Globus pallidus (tissue), 1 donor: ENCODE measurements around the gene SRSF7.
"Not testable (repeated sequence)": the region's sequence is repeated elsewhere in the genome, so short reads cannot be mapped to it uniquely, and the experiment has no call there.

Experiments
- DNase-seq: peaks from one replicate; pipeline ENCODE4 v3.0.0-alpha.2; 2015; ENCODE audit warnings: low spot score

The SRSF7 gene

DNA sequence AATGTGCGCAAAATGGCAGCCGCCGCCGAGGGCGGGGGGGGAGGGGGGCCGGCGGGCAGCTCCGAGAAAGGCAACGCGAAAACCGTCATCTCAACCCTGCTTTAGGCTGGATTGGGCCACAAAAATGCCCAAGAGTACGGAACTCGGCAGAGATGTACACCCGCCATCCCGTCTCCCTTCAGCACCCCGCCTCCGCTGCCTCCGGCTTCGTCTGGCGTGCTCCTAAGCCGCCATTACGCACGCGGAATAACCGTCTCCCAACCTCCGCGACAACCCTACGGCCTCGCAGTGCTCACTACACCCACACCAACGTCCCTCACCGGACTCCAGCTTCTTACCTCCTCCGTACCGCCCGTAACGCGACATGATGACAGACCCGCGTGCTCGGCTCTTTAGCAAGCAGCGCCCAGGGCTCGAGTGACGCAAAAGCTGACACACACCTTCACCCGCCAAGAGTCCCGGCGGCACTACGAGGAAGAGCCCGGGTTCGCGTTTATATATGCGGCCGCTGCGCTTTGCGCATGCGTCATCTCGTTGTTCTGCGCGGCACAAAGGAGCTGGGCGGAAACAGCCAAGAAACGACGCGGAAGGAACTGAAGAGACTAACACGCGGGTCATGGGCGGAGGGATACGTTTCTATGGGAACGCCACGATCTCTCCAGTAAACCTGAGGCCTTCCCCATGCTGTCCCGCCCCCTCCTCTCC lies at the start of gene SRSF7:
SRSF7 (minus strand) TSS at position 471 of the 705 bp plus-strand sequence; CDS start at position 366, 105 bp downstream.
- peak; percentile 98 for DNase-seq

DNA sequence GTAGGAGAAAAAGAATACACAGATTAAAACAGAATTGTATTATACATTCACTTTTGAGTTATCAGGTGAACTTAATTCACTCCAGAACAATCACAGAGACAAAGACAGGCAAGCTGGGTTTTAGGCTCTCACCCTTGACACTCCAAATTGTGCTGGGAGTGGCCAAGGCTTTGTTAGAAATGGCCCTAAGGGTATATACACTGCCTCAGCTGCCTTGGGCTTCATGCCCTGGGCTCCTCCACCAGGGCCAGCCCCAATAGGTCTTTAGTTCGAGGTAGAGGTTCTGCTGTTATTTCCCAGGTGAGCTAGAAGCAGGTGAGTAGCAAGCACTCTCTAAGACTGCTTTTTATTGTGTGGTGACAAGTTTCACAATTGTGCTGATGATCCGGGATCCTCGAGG lies 46.8 kb upstream of the SRSF7 start:
- DNase-seq, result no peak

DNA sequence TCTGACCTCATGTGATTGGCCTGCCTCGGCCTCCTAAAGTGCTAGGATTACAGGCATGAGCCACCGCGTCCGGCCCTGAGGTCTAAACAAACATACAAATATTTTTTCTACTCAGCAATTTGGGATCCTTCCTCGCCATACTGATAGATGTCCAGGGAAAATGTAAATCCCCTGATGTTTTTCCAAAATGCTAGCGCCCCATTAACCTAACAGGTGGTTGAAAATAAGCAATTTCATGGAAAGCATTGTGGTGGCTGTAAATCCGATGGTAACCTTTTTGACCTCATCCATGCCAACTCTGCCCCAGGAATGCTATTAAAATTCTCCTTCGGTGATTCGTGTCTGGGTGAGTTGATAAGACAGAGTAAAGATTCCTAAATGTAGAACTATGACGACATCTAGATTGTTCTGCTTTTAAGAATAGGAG lies 46.1 kb upstream of the SRSF7 start:
- no peak for DNase-seq

DNA sequence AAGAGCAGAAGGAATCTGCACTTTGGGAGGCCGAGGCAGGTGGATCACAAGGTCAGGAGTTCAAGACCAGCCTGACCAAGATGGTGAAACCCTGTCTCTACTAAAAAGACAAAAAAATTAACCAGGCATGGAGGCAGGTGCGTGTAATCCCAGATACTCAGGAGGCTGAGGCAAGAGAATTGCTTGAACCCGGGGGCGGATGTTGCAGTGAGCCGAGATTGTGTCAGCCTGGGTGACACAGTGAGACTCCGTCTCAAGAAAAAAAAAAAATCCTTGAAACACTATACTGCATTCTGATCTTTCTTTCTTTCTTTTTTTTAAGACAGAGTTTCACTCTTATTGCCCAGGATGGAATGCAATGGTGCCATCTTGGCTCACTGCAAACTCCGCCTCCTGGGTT lies 43.9 kb upstream of the SRSF7 start:
- not testable (repeated sequence) for DNase-seq

DNA sequence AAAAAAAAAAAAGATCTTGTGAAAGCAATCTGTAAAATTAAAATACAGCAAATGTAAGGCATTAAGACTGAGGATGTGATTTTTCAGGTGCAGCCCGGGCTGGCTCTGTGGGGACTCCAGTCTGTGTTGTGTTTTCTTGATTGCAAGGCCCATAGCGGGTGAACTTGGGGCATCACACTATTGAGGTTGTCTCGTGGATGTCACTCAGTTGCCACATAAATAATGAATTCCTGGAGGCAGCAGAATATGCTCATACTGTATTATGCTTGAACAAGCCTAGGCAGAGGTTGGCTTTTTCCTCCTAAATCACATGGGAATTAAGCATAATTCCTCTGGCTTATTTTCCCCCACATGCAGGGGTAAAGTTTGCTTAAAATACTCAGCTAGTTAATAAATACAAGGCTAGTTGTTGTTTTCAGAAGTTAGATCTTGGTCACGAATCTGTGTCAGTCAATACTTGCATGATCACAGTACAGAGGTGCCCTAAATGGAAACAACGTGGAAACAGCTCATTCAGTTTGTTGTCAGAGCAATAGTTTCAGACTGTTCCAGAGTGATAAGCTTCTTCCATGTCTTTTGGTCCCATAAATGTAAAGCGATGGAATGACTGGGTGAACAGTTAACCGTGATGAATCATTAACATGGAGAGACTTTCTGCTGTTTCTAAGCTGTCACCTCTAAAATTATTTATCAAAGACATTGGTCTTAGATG lies 43.2 kb upstream of the SRSF7 start:
- DNase-seq, result no peak

DNA sequence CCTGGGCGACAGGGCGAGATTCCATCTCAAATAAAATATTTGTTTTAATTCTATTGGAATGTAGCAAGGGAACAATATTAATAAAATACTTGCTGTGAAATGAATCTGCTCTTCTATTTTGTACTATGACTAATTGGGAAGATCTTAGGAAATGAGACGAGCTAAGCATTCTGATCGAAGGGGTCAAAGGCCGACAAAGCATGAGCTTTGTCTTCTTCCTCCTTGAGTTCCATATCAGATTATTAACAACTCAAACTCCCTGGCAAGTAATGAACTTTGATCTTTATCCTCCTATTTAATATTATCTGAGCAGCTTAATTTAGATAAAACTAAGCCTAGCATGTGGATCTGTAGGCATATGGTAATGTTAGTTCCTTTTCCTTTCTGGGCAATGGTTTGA lies 42.4 kb upstream of the SRSF7 start:
- DNase-seq, result no peak

DNA sequence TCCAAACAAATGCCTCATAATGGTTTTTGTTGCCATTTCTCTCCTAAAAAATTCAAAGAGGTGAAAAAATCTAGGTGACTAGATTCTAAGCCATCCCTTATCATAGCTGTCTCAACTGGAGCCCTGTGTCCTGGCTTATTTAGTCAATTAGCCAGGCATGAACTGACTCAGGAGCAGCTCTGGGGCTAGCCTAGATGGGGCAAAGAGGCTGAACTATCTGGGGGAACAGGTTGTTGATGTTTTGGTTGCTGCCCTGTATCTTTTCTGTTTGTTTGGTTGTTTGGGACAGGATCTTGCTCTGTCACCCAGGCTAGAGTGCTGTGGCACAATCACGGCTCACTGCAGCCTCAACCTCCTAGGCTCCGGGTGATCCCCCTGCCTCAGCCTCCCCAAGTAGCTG lies 41.6 kb upstream of the SRSF7 start:
- DNase-seq, result no peak

DNA sequence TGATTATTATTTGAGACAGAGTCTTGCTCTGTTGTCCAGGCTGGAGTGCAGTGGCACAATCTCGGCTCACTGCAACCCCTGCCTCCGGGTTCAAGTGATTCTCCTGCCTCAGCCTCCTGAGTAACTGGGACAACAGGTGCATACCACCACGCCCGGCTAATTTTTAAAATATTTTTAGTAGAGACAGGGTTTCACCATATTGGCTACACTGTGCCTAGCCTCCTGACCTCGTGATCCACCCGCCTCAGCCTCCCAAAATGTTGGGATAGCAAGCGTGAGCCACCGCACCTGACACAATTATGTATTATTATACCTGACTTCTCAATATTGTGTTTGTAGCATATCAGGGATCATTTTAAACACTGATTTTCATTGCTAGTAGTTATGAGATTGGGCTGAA lies 41.2 kb upstream of the SRSF7 start:
- DNase-seq, result not testable (repeated sequence)

DNA sequence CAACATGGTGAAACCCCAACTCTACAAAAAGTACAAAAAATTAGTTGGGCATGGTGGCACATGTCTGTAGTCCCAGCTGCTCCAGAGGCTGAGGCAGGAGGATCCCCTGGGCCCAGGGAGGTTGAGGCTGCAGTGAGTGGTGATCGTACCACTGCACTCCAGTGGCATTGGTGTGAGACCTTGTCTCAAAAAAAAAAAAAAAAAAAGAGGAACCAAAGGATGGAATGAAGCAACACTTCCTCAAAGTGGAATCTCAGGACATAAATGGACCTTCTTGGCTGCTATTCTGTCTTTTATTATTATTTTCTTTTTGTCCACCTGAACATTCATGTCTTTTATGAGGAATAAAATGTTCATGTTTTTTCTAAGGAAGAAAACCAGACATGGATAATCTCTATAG lies 40.6 kb upstream of the SRSF7 start:
- no peak for DNase-seq

DNA sequence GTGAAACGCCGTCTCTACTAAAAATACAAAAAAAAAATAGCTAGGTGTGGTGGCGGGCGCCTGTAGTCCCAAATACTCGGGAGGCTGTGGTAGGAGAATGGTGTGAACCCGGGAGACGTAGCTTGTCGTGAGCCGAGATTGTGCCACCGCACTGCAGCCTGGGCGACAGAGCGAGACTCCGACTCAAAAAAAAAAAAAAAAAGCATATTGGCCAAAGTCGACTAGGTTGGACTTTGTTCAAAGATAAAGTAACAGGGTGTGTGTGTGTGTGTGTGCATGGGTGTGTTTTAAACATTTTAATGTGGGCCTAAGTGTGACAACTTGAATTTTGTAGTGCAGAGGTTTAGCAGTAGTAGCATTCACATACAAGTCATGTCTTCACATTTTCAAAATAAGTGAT lies 38.5 kb upstream of the SRSF7 start:
- no peak for DNase-seq

DNA sequence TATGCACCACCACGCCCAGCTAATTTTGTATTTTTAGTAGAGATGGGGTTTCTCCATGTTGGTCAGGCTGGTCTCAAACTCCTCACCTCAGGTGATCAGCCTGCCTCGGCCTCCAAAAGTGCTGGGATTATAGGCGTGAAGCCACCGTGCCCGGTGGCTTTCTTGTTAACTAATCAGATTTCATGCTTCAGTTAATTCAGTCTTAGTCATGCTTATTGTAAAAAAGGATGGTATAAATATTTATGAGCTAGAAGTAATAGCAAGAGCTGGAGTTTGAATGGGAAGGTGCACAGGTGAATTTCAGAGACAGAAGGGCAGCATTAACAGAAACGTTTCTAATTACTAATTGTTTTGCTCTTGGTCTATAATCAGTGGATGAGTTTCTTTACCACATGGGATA lies 37.1 kb upstream of the SRSF7 start:
- DNase-seq, result no peak

DNA sequence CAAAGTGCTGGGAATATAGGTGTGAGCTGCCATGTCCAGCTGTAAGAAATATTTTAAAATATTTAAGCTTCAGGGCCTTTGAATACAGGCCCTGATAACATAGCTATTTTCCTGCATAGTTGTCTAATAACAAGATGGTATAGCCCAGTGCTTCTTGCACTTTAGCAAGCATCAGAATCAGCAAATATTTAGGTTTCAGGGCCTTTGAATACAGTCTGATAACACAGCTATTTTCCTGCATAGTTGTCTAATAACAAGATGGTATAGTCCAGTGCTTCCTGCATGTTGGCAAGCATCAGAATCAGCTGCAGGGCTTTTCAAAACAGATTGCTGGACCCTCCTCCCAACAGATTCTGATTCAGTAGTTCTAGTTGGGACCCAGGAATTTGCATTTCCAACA lies 32.4 kb upstream of the SRSF7 start:
- no peak for DNase-seq

DNA sequence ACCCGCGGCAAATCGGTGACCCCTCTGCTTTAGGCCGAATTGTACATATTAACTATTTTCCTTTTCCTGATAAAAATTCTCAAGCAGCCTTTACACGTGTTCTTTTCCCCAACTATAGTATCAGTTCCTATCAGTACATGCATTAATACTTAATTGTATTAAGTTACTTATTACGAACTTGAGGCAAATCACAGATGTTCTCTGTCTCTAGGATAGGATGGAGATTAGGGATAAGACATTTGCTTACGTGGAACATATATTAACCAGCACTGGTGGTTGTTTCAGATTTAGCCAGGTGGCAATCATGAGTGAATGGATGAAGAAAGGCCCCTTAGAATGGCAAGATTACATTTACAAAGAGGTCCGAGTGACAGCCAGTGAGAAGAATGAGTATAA lies 27.5 kb upstream of the SRSF7 start:
- DNase-seq, result no peak

DNA sequence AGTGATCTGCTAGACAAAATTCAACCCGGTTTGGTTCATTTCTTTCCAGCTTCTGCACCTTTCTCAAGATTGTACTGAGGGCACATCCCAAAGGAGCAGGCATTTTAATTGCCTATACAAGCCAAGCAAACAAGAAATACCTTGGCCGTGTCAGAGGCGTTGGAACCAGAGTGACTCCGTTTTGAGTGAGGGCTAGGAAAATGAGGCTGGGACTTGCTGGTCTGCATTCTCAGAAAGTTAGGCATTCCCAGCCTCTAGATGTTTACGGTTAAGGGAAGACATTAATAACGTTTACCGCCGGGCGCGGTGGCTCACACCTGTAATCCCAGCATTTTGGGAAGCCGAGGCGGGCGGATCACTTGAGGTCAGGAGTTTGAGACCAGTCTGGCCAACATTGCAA lies 25.4 kb upstream of the SRSF7 start:
- no peak for DNase-seq

DNA sequence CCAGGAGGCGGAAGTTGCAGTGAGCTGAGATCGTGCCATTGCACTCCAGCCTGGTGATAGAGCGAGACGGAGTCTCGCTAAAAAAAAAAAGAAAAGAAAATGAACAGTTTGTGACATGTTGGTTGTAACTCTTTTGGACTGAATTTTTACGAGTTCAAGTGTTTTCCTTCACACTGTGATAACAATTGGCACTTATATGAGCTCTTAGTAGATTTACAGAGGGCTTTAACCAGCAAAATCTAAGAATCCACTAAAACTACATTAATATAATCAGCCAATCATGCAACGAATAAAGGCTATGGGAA lies 24.7 kb upstream of the SRSF7 start:
- DNase-seq, result no peak

DNA sequence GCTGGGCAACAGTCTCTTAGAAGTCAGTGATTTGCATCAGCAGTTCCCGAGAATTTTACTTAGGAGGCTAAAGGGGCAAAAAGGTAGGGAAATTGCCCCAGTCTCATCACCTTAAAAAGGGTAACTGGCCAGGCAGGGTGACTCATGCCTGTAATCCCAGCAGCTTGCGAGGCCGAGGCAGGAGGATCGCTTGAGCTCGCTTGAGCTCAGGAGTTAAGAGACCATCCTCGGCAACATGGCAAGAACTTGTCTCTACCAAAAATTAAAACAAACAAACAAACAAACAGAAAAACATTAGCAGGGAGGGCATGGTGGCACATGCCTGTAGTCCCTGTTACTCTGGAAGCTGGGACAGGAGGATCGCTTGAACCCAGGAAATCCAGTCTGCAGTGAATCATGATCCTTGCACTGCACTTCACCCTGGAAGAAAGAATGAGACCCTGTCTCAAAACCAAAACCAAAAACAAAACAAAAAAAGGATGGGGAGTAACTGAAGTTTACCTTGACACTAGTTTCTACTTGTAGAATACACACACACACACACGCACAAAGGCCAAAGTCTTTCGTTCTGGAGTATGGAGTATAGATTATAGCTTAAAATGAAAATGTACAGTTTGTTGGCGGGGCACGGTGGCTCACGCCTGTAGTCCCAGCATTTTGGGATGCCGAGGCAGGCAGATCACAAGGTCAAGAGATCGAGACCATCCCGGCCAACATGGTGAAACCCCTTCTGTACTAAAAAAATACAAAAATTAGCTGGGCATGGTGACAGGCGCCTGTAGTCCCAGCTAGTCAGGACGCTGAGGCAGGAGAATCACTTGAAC lies 24.1 kb upstream of the SRSF7 start:
- no peak for DNase-seq

DNA sequence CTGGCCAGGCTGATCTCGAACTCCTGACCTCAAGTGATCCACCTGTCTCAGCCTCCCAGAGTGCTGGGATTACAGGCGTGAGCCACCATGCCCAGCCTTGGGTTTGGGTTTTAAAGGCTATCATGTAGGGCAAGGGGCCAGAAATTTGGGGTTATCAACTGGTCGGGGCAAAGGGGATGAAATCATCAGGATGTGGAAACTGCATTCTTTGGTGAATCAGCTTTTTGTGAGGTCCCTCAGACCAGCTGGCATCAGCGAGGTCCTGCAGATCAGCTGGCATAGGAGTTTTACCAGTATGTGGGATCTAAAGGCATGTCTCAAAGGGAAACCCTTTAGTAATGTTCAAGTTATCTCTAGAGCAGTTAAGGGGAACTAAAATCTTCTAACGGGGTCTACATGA lies 20.5 kb upstream of the SRSF7 start:
- DNase-seq, result no peak

DNA sequence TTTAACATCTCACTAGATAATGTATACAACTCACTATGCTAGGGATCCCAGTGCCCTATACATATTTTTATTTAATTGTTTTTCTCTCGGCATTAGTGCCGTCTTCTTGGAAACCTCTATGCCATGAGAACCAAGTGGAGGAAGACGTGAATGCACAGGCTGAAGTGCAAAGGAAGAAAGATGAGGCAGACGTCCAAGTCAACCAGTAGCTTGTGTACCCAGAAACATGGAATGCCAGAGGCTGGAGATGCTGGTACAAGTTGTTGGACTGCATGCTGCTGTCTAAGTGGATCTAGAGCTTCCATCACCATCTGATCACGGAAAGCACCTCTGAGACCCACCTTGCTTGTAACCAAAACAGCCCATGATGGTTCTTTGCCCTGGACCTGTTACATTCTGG lies 14.4 kb upstream of the SRSF7 start:
- DNase-seq, result no peak

DNA sequence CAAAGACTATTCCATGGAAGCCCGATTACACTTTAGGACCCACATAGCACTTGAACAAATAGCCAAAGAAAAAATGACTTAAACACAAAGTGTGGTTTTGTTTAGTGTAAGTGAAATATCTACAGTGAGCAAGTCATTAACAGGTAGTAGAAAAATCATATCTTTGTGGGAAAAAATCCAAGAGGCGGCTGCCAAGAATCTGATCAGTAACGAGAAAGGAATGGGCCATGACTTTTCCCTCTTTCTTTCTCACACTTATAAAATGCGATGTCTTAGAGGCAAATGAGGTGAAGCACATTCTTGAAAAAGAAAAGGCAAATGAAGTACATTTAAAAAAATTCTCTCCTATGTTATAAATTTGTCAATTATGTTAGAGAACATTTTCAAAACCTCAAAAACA lies 14.0 kb upstream of the SRSF7 start:
- no peak for DNase-seq

DNA sequence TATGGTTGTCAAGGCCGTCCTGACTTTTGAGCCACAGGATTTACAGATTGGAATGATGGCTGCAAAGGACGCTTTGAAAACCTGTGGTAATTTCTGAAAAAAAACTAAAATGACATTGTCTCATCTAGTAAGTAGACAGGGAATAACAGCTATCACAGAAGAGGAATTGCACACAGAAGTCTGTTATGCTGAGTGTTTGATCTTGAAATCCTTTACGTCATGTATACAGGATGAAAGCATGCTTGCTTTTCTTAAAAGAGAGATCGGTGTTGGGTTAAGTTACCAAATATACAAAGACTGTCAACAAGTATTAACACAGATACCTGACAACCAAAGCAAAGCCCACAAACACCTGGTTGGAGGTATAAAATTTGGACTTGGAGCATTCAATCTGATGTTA lies 12.6 kb upstream of the SRSF7 start:
- DNase-seq, result no peak

DNA sequence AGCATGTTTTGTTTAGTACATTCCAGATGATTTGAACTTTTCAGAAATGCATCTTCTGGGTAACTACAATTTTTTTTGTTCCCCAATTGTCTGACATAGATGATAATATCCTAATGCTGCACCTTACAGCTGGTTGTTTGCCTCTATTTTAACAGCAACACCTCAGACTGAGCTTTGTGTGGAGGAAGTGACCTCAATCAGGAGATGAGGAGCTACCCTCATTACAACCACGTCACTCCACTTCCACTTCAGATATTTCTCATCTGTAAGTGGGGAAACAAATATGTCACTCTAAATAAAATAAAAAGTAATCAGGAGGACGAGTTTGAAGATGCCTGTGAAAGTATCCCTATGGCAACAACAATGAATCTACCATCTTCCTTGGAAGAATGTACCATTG lies 12.1 kb upstream of the SRSF7 start:
- no peak for DNase-seq

DNA sequence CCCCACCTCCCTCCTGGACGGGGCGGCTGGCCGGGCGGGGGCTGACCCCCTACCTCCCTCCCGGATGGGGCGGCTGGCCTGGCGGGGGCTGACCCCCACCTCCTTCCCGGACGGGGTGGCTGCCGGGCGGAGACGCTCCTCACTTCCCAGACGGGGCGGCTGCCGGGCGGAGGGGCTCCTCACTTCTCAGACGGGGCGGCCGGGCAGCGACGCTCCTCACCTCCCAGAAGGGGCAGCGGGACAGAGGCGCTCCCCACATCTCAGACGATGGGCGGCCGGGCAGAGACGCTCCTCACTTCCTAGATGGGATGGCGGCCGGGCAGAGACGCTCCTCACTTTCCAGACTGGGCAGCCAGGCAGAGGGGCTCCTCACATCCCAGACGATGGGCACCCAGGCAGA lies 4.7 kb upstream of the SRSF7 start:
- DNase-seq, result not testable (repeated sequence)

DNA sequence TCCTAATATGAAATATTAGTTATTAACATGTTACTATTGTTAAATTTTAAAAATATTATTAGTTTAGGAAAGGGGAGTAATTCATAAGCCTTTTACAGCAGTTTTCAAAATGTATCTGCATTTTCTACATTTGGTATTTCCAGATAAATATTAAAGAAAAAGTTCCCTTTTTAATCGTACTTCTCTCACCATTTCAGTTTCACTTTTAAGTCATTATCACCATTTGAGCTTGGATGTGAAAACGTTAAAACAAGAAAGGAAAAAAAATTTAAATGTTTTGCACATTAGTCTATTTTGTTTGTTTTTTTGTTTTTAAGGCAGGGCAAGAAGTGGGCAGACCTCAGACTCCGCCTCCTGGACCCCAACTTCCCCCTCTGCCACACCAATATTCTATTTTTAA lies 3.3 kb upstream of the SRSF7 start:
- DNase-seq, result no peak
